Bronchial epithelial cell (primary cell): ENCODE results near the gene DPP6. TPM values are rescaled to one million over a fixed set of nuclear protein-coding genes. Genes with fewer than 3 reads are reported as not detected.

Source experiments
- DNase-seq: peaks from one replicate; pipeline ENCODE4 v3.0.0-alpha.2; 2010; ENCODE audit warnings: low read depth
- FAIRE-seq: peaks from 2 replicates; lab custom pipeline; 2011; peaks lifted over from hg19 to GRCh38; lab: Jason Lieb, UNC
- H3K27me3 ChIP-seq: 2 replicates; pipeline ENCODE4 v1.5.1; 2011; ENCODE audit warnings: low read length; ENCODE audit not compliant: control insufficient read depth, insufficient read depth
- H3K36me3 ChIP-seq: 2 replicates; pipeline ENCODE4 v1.5.1; 2011; ENCODE audit warnings: low read length; ENCODE audit not compliant: control insufficient read depth, insufficient read depth
- H3K4me3 ChIP-seq: 2 replicates; pipeline ENCODE4 v1.5.1; 2011; ENCODE audit warnings: mild to moderate bottlenecking, low read depth, low read length, control low read depth
- CTCF ChIP-seq: IDR thresholded peaks from 2 replicates; pipeline ENCODE4 v1.5.1; 2011; ENCODE audit warnings: mild to moderate bottlenecking, moderate library complexity, low read length, control low read depth, inconsistent platforms; ENCODE audit not compliant: insufficient read depth, severe bottlenecking
- total RNA-seq: library from RNA; depleted of rRNA; stranded (reverse); fragments of >200 nt; gene quantifications from 2 replicates; pipeline ENCODE4 v1.2.1, GENCODE V29; 2014

DPP6 gene
- total RNA-seq, 1 donor from 2014 or later, result not detected

GRCh38 chr7:154841731-154842331 lies 789.6 kb downstream of the DPP6 start:
- no peak overlapping the region for H3K4me3 ChIP-seq
- H3K27me3 ChIP-seq, result no peaks in the 10 kb centered on the region
- DNase-seq, result no peak
- no peak for FAIRE-seq
- H3K36me3 ChIP-seq, result no peaks in the 10 kb centered on the region
- no peak for TF ChIP-seq CTCF

DNA sequence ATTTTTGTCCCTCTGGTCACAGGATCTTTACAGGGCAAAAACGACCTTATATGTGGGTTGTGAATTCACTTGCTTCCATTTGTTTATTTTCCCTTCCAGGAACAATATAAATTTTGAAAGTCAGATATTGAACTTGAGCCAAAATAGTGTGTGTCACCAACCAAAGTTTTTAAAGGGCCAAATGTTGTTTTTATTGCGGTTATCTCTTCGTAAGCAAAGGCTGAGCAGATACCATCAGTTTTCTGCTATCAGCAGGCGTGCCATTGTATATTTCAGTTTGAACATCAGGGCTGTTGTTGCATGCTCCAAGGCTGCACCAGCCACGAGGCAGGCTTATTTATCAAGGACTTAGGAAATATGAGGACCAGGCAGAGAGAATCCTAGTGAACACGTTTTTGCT lies 790.4 kb downstream of the DPP6 start:
- no peak for DNase-seq
- FAIRE-seq, result no peak
- H3K36me3 ChIP-seq, result no peaks in the 10 kb centered on the region
- H3K27me3 ChIP-seq, result no peaks in the 10 kb centered on the region
- no peak overlapping the region for H3K4me3 ChIP-seq
- TF ChIP-seq CTCF, result no peak

GRCh38 chr7:154843670-154844237 lies 791.6 kb downstream of the DPP6 start:
- H3K27me3 ChIP-seq, result no peaks in the 10 kb centered on the region
- no peaks in the 10 kb centered on the region for H3K36me3 ChIP-seq
- no peak for FAIRE-seq

DNA sequence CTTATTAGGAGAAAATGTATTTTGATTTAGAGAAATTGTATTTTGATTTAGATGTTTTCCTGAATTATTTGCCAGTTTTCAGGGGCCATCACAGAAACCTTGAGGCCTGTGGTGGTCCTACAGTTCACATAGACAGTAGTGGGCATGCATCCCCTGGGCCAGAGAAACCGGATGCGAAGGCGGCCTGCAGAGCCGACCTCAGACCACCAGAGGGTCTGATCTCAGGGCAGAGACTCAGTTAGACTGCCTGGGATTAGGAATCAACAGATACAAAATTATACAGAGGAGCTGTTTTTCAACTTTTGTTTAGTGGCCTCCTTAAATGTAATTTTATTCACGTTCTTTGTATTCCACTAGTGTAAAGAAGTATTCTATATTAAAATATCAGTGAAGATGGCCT lies 792.3 kb downstream of the DPP6 start:
- DNase-seq (no peak), FAIRE-seq (no peak)
- Histone ChIP-seq H3K27me3 (no peaks in the 10 kb centered on the region), H3K36me3 (no peaks in the 10 kb centered on the region), H3K4me3 (no peak overlapping the region)
- no peak for TF ChIP-seq CTCF

More at GRCh38 chr7:154843670-154844237, 791.6 kb downstream of the DPP6 start:
- H3K4me3 ChIP-seq, result no peak overlapping the region
- no peak for TF ChIP-seq CTCF
- no peak for DNase-seq

- Histone ChIP-seq H3K4me3 (no peak overlapping the region), H3K36me3 (no peaks in the 10 kb centered on the region), H3K27me3 (no peaks in the 10 kb centered on the region)
- FAIRE-seq (no peak), DNase-seq (no peak)
- no peak for TF ChIP-seq CTCF
These were observed 792.8 kb downstream of the DPP6 start for GRCh38 chr7:154844955-154845354.

GRCh38 chr7:154848464-154848863 lies 796.3 kb downstream of the DPP6 start:
- TF ChIP-seq CTCF, result no peak
- Histone ChIP-seq H3K36me3 (no peaks in the 10 kb centered on the region), H3K4me3 (no peak overlapping the region), H3K27me3 (no peaks in the 10 kb centered on the region)
- no peak for DNase-seq
- FAIRE-seq, result no peak
